BE2C (cell line): ENCODE data around the gene PCNX4.
A peak's percentile ranks its signal among the peaks of the same experiment; 100 is the strongest.

Experiments
- DNase-seq: peaks from one replicate; pipeline ENCODE4 v3.0.0-alpha.2; 2020
- H3K27me3 ChIP-seq: fragments of 250-450 bp; sonication (Bioruptor Pico); 2 replicates; pipeline ENCODE4 v1.5.1; 2020; ENCODE audit warnings: mild to moderate bottlenecking
- H3K36me3 ChIP-seq: fragments of 250-450 bp; sonication (Bioruptor Pico); 2 replicates; pipeline ENCODE4 v1.5.1; 2020; ENCODE audit warnings: mild to moderate bottlenecking
- H3K4me1 ChIP-seq: fragments of 250-450 bp; sonication (Bioruptor Pico); 2 replicates; pipeline ENCODE4 v1.5.1; 2020
- H3K4me3 ChIP-seq: 2 replicates; pipeline ENCODE4 v1.5.1; 2011; ENCODE audit warnings: low read depth, low read length
- H3K9me3 ChIP-seq: fragments of 250-450 bp; sonication (Bioruptor Pico); 2 replicates; pipeline ENCODE4 v1.5.1; 2020
- CTCF ChIP-seq: IDR thresholded peaks from 2 replicates; pipeline ENCODE4 v1.5.1; 2012; ENCODE audit warnings: mild to moderate bottlenecking, low read depth, low read length

The PCNX4 gene

GRCh38 chr14:60183138-60183537 is 91.4 kb downstream of the PCNX4 start:
- no peak for DNase-seq
- Histone ChIP-seq H3K27me3 (no peaks in the 10 kb centered on the region), H3K4me3 (no peak overlapping the region), H3K9me3 (no peaks in the 10 kb centered on the region), H3K4me1 (no peaks in the 10 kb centered on the region; the same call in 1 of the 2 replicates), H3K36me3 (no peaks in the 10 kb centered on the region)
- no peak for TF ChIP-seq CTCF

GRCh38 chr14:60183741-60184140 is 92.0 kb downstream of the PCNX4 start:
- no peak for DNase-seq
- no peaks in the 10 kb centered on the region; the same call in 1 of the 2 replicates for H3K4me1 ChIP-seq
- TF ChIP-seq CTCF = no peak
- H3K9me3 ChIP-seq = no peaks in the 10 kb centered on the region
- H3K4me3 ChIP-seq = peak overlapping the region; percentile 36
- no peaks in the 10 kb centered on the region for H3K36me3 ChIP-seq
- H3K27me3 ChIP-seq = no peaks in the 10 kb centered on the region

- peak overlapping the region; percentile 36 for H3K4me3 ChIP-seq
- no peaks in the 10 kb centered on the region for H3K9me3 ChIP-seq
- H3K4me1 ChIP-seq = no peaks in the 10 kb centered on the region; the same call in 1 of the 2 replicates
- H3K36me3 ChIP-seq = no peaks in the 10 kb centered on the region
- TF ChIP-seq CTCF = peak; percentile 64
- DNase-seq = peak; percentile 24
- H3K27me3 ChIP-seq = no peaks in the 10 kb centered on the region
Measured at GRCh38 chr14:60184146-60184904, 92.6 kb downstream of the PCNX4 start.

- Histone ChIP-seq H3K36me3 (no peaks in the 10 kb centered on the region), H3K4me1 (no peaks in the 10 kb centered on the region; the same call in 1 of the 2 replicates), H3K9me3 (no peaks in the 10 kb centered on the region), H3K4me3 (peak overlapping the region; percentile 36), H3K27me3 (no peaks in the 10 kb centered on the region)
- DNase-seq = peak; percentile 32
- no peak for TF ChIP-seq CTCF
Measured at GRCh38 chr14:60184905-60185555, 93.3 kb downstream of the PCNX4 start.

GRCh38 chr14:60188115-60188514 is 96.4 kb downstream of the PCNX4 start:
- Histone ChIP-seq H3K36me3 (no peaks in the 10 kb centered on the region), H3K9me3 (no peaks in the 10 kb centered on the region), H3K27me3 (no peaks in the 10 kb centered on the region), H3K4me3 (no peak overlapping the region), H3K4me1 (no peaks in the 10 kb centered on the region; the same call in 1 of the 2 replicates)
- TF ChIP-seq CTCF = peak; percentile 48
- DNase-seq = no peak

GRCh38 chr14:60188696-60189095 is 97.0 kb downstream of the PCNX4 start:
- no peak for DNase-seq
- no peaks in the 10 kb centered on the region for H3K9me3 ChIP-seq
- no peaks in the 10 kb centered on the region; the same call in 1 of the 2 replicates for H3K4me1 ChIP-seq
- no peaks in the 10 kb centered on the region for H3K27me3 ChIP-seq
- H3K36me3 ChIP-seq = no peaks in the 10 kb centered on the region
- TF ChIP-seq CTCF = no peak
- no peak overlapping the region for H3K4me3 ChIP-seq
